HG02763 (cell line): ENCODE results near the gene SHC2.

Experiments used
- ATAC-seq: cut with Tn5 transposase; IDR thresholded peaks from one replicate; pipeline ENCODE4 v1.9.1; 2021; ENCODE audit warnings: mild to moderate bottlenecking, moderate library complexity; ENCODE audit not compliant: unreplicated experiment

Gene SHC2

GRCh38 chr19:375395-376110 is 85.3 kb downstream of the SHC2 start:
- no peak for ATAC-seq

- ATAC-seq: no peak
These were observed 86.0 kb downstream of the SHC2 start for GRCh38 chr19:374886-375235.

- ATAC-seq: no peak
These were observed 86.5 kb downstream of the SHC2 start for GRCh38 chr19:374183-374885.

GRCh38 chr19:373391-374182 is 87.2 kb downstream of the SHC2 start:
- ATAC-seq: no peak

- ATAC-seq: no peak
These were observed 88.4 kb downstream of the SHC2 start for GRCh38 chr19:372306-372890.

- ATAC-seq: no peak
These were observed 89.2 kb downstream of the SHC2 start for GRCh38 chr19:371501-372168.

- no peak for ATAC-seq
These were observed 90.0 kb downstream of the SHC2 start for GRCh38 chr19:370641-371330.

- ATAC-seq: no peak
These were observed 91.0 kb downstream of the SHC2 start for GRCh38 chr19:369876-370275.

GRCh38 chr19:369256-369655 is 91.6 kb downstream of the SHC2 start:
- no peak for ATAC-seq

- no peak for ATAC-seq
These were observed 92.2 kb downstream of the SHC2 start for GRCh38 chr19:368630-369024.

GRCh38 chr19:367963-368629 is 92.7 kb downstream of the SHC2 start:
- ATAC-seq: no peak

GRCh38 chr19:367561-367960 is 93.3 kb downstream of the SHC2 start:
- no peak for ATAC-seq

GRCh38 chr19:366951-367350 is 93.9 kb downstream of the SHC2 start:
- ATAC-seq: no peak
